Hepatocyte (in vitro differentiated cells): ENCODE measurements around the gene STK40. TPM values are rescaled to one million over a fixed set of nuclear protein-coding genes. Genes with fewer than 3 reads are reported as not detected.

Experiments used
- DNase-seq: peaks from one replicate; pipeline ENCODE4 v3.0.0-alpha.2; 2016; ENCODE audit warnings: low spot score
- H2AFZ ChIP-seq: fragments of 200-600 bp; sonication (generic); 2 replicates; pipeline ENCODE4 v1.6.0; 2016; ENCODE audit warnings: antibody characterized with exemption, mild to moderate bottlenecking
- H3K27ac ChIP-seq: fragments of 200-600 bp; sonication (generic); 2 replicates; pipeline ENCODE4 v1.5.1; 2016; ENCODE audit warnings: mild to moderate bottlenecking
- H3K27me3 ChIP-seq: fragments of 200-600 bp; sonication (generic); 2 replicates; pipeline ENCODE4 v1.6.1; 2016
- H3K36me3 ChIP-seq: fragments of 200-600 bp; sonication (generic); replicated peaks from 2 replicates; pipeline ENCODE4 v1.5.1; 2016; ENCODE audit warnings: low read depth; ENCODE audit not compliant: insufficient read depth
- H3K4me1 ChIP-seq: fragments of 200-600 bp; sonication (generic); 2 replicates; pipeline ENCODE4 v1.5.1; 2016; ENCODE audit warnings: mild to moderate bottlenecking, moderate library complexity; ENCODE audit not compliant: insufficient read depth
- H3K4me2 ChIP-seq: fragments of 200-600 bp; sonication (generic); 2 replicates; pipeline ENCODE4 v1.6.0; 2016
- H3K4me3 ChIP-seq: fragments of 200-600 bp; sonication (generic); 2 replicates; pipeline ENCODE4 v1.5.1; 2016; ENCODE audit warnings: mild to moderate bottlenecking
- H3K79me2 ChIP-seq: fragments of 200-600 bp; sonication (generic); 2 replicates; pipeline ENCODE4 v1.6.0; 2017; ENCODE audit warnings: mild to moderate bottlenecking
- H3K9me2 ChIP-seq: fragments of 200-600 bp; sonication (generic); replicated peaks from 2 replicates; pipeline ENCODE4 v1.6.0; 2017; ENCODE audit warnings: mild to moderate bottlenecking; ENCODE audit not compliant: insufficient read depth
- H3K9me3 ChIP-seq: fragments of 200-600 bp; sonication (generic); 2 replicates; pipeline ENCODE4 v1.5.1; 2016; ENCODE audit warnings: low read depth, mild to moderate bottlenecking
- H4K20me1 ChIP-seq: fragments of 200-600 bp; sonication (generic); 2 replicates; pipeline ENCODE4 v1.6.0; 2016; ENCODE audit warnings: mild to moderate bottlenecking; ENCODE audit not compliant: insufficient read depth, poor library complexity, severe bottlenecking
- CTCF ChIP-seq: fragments of 200-600 bp; sonication (generic); IDR thresholded peaks from 2 replicates; pipeline ENCODE4 v1.5.1; 2016; ENCODE audit warnings: antibody characterized with exemption, mild to moderate bottlenecking; ENCODE audit not compliant: poor library complexity
- EZH2 ChIP-seq: fragments of 200-600 bp; sonication (generic); IDR thresholded peaks from 2 replicates; pipeline ENCODE4 v1.6.1; 2016; ENCODE audit warnings: antibody characterized with exemption, mild to moderate bottlenecking, borderline replicate concordance
- EZH2phosphoT487 ChIP-seq: fragments of 200-600 bp; sonication (generic); IDR thresholded peaks from one replicate; pipeline ENCODE4 v1.6.1; 2018; ENCODE audit warnings: antibody characterized with exemption, mild to moderate bottlenecking, low read depth, moderate library complexity; ENCODE audit not compliant: unreplicated experiment, severe bottlenecking
- WGBS: methylation state at CpG from one replicate; pipeline ENCODE4 v1.1.6; 2016; ENCODE audit warnings: low lambda C conversion rate; ENCODE audit errors: missing lambda C conversion rate; 5-methylcytosine and 5-hydroxymethylcytosine counted together
- polyA plus RNA-seq: library from polyadenylated mRNA; unstranded; fragments of >200 nt; fragmentation: Nextera tagmentation; extraction: Ambion mirVana; gene quantifications from 2 replicates; pipeline ENCODE4 v1.2.1, GENCODE V29; 2016
- total RNA-seq: library from RNA; depleted of rRNA; stranded (reverse); fragments of >200 nt; gene quantifications from 2 replicates; pipeline ENCODE4 v1.2.3, GENCODE V29; 2014

Gene STK40
- total and polyA plus RNA-seq, 2 experiments from 2014 or later = 30.7 to 56.3 TPM

GRCh38 chr1:36425791-36426190 is 40.1 kb upstream of the STK40 start:
- WGBS = 75% methylated on average over 4 of the region's 4 CpGs
- H3K36me3 ChIP-seq = no peaks in the 10 kb centered on the region
- peak overlapping the region; percentile 53 for H3K27ac ChIP-seq
- no peak for TF ChIP-seq EZH2
- no peak for TF ChIP-seq CTCF
- no peak for TF ChIP-seq EZH2phosphoT487
- no peaks in the 10 kb centered on the region for H3K4me1 ChIP-seq
- H3K4me2 ChIP-seq = no peak overlapping the region
- no peak overlapping the region for H2AFZ ChIP-seq
- no peak for DNase-seq
- no peaks in the 10 kb centered on the region for H4K20me1 ChIP-seq
- no peaks in the 10 kb centered on the region for H3K9me2 ChIP-seq
- no peaks in the 10 kb centered on the region for H3K27me3 ChIP-seq
- H3K9me3 ChIP-seq = no peaks in the 10 kb centered on the region
- no peaks in the 10 kb centered on the region for H3K79me2 ChIP-seq
- no peak overlapping the region for H3K4me3 ChIP-seq

- DNase-seq = no peak
- H3K4me1 ChIP-seq = no peaks in the 10 kb centered on the region
- no peaks in the 10 kb centered on the region for H3K79me2 ChIP-seq
- no peaks in the 10 kb centered on the region for H3K9me2 ChIP-seq
- H4K20me1 ChIP-seq = no peaks in the 10 kb centered on the region
- no peaks in the 10 kb centered on the region for H3K27me3 ChIP-seq
- no peak overlapping the region for H3K4me3 ChIP-seq
- H3K9me3 ChIP-seq = no peaks in the 10 kb centered on the region
- H2AFZ ChIP-seq = no peak overlapping the region
- no peak overlapping the region for H3K27ac ChIP-seq
- TF ChIP-seq EZH2 (no peak), EZH2phosphoT487 (no peak), CTCF (no peak)
- no peak overlapping the region for H3K4me2 ChIP-seq
- no peaks in the 10 kb centered on the region for H3K36me3 ChIP-seq
- 92% methylated on average over 7 of the region's 7 CpGs for WGBS
Measured at GRCh38 chr1:36421649-36422048, 35.9 kb upstream of the STK40 start.

GRCh38 chr1:36420836-36421317 is 35.2 kb upstream of the STK40 start:
- 23% methylated on average over 13 of the region's 13 CpGs for WGBS
- TF ChIP-seq CTCF (peak; percentile 91), EZH2 (no peak)
- no peak overlapping the region for H3K4me2 ChIP-seq
- H2AFZ ChIP-seq = no peak overlapping the region
- H3K27ac ChIP-seq = no peak overlapping the region
- H3K9me2 ChIP-seq = no peaks in the 10 kb centered on the region
- no peaks in the 10 kb centered on the region for H3K9me3 ChIP-seq
- no peak overlapping the region for H3K4me3 ChIP-seq
- H3K36me3 ChIP-seq = no peaks in the 10 kb centered on the region
- no peaks in the 10 kb centered on the region for H4K20me1 ChIP-seq
- DNase-seq = peak; percentile 90
- no peaks in the 10 kb centered on the region for H3K79me2 ChIP-seq
- no peaks in the 10 kb centered on the region for H3K4me1 ChIP-seq
- no peaks in the 10 kb centered on the region for H3K27me3 ChIP-seq

GRCh38 chr1:36420409-36420808 is 34.7 kb upstream of the STK40 start:
- Histone ChIP-seq H3K36me3 (no peaks in the 10 kb centered on the region), H4K20me1 (no peaks in the 10 kb centered on the region), H3K27me3 (no peaks in the 10 kb centered on the region), H3K9me3 (no peaks in the 10 kb centered on the region), H2AFZ (no peak overlapping the region), H3K79me2 (no peaks in the 10 kb centered on the region), H3K4me3 (no peak overlapping the region), H3K4me2 (no peak overlapping the region), H3K27ac (no peak overlapping the region), H3K9me2 (no peaks in the 10 kb centered on the region), H3K4me1 (no peaks in the 10 kb centered on the region)
- WGBS = 79% methylated on average over 5 of the region's 5 CpGs
- DNase-seq = no peak
- no peak for TF ChIP-seq EZH2
- no peak for TF ChIP-seq CTCF
- TF ChIP-seq EZH2phosphoT487 = no peak
